Aorta (tissue), 5 donors: ENCODE measurements around the gene C16orf89. TPM values are rescaled to one million over a fixed set of nuclear protein-coding genes. Genes with fewer than 3 reads are reported as not detected.

Source experiments
- ATAC-seq: fragments of 200-7000 bp; cut with Tn5 transposase; one replicate; pipeline ENCODE4 v1.9.1; 2022; ENCODE audit warnings: moderate library complexity; ENCODE audit not compliant: low FRiP score
- DNase-seq, 2 donors: peaks; one replicate each; pipeline ENCODE4 v3.0.0-alpha.2; 2020
- H3K27ac ChIP-seq, 2 donors: one replicate each; pipeline ENCODE4 v1.5.1; 2013; ENCODE audit warnings: low read length in 2 of 2, mild to moderate bottlenecking in 2 of 2, moderate library complexity in 2 of 2, control low read depth in 1 of 2, inconsistent platforms in 1 of 2, low read depth in 1 of 2
- H3K27me3 ChIP-seq, 2 donors: one replicate each; pipeline ENCODE4 v1.6.1; 2013; ENCODE audit warnings: control low read depth in 1 of 2, low read length in 1 of 2, mild to moderate bottlenecking in 1 of 2, moderate library complexity in 1 of 2; ENCODE audit not compliant: insufficient read depth in 2 of 2, control insufficient read depth in 1 of 2
- H3K36me3 ChIP-seq, 2 donors: one replicate each; pipeline ENCODE4 v1.6.1; 2013; ENCODE audit warnings: control low read depth in 1 of 2, low read length in 1 of 2, mild to moderate bottlenecking in 1 of 2; ENCODE audit not compliant: insufficient read depth in 2 of 2, control insufficient read depth in 1 of 2
- H3K4me1 ChIP-seq, 2 donors: one replicate each; pipeline ENCODE4 v1.6.1; 2013; ENCODE audit warnings: low read length in 2 of 2, control low read depth in 1 of 2, mild to moderate bottlenecking in 1 of 2, moderate library complexity in 1 of 2; ENCODE audit not compliant: insufficient read depth in 2 of 2, control insufficient read depth in 1 of 2
- H3K4me3 ChIP-seq, 2 donors: one replicate each; pipeline ENCODE4 v1.5.1; 2013; ENCODE audit warnings: low read length in 2 of 2, control low read depth in 1 of 2, mild to moderate bottlenecking in 1 of 2
- H3K9me3 ChIP-seq: one replicate; pipeline ENCODE4 v1.6.1; 2013; ENCODE audit warnings: mild to moderate bottlenecking, low read length; ENCODE audit not compliant: control insufficient read depth
- WGBS, 2 donors: extraction: QIAGEN DNeasy Blood & Tissue Kit; methylation state at CpG; one replicate each; pipeline ENCODE4 v1.1.7; 2013; 5-methylcytosine and 5-hydroxymethylcytosine counted together
- intact Hi-C, 2 donors: fragments of 100-400 bp; cut with DNase I; formaldehyde crosslinking; loops; one replicate each; pipeline versions ENCODE4 v1.14.2 to v1.15.0; 2022
- polyA plus RNA-seq, 2 donors: library from polyadenylated mRNA; stranded (reverse); fragments of 200-250 nt; gene quantifications; one replicate each; pipeline ENCODE4 v1.2.3, GENCODE V29; 2013
- total RNA-seq, 2 donors: library from RNA; stranded (reverse); fragmentation: NEBNext Ultra II Directional; extraction: Animal tissue kit (Norgen Biotek cat#: 25700); gene quantifications; one replicate each; pipeline ENCODE4 v1.2.1, GENCODE V29; 2021
- donor health status: healthy with polysubstance abuse.
- donor health status: Bipolar disorder and iron deficiency.
- donor health status: DM: no; HTN: no; CAD: no.
- donor health status: DM: no; HTN: no; CAD: no.
- donor health status: DM: yes; HTN: yes; CAD: no.

Gene C16orf89
- total and polyA plus RNA-seq, 4 donors: 1.9 to 31.6 (median 8.7) TPM

DNA sequence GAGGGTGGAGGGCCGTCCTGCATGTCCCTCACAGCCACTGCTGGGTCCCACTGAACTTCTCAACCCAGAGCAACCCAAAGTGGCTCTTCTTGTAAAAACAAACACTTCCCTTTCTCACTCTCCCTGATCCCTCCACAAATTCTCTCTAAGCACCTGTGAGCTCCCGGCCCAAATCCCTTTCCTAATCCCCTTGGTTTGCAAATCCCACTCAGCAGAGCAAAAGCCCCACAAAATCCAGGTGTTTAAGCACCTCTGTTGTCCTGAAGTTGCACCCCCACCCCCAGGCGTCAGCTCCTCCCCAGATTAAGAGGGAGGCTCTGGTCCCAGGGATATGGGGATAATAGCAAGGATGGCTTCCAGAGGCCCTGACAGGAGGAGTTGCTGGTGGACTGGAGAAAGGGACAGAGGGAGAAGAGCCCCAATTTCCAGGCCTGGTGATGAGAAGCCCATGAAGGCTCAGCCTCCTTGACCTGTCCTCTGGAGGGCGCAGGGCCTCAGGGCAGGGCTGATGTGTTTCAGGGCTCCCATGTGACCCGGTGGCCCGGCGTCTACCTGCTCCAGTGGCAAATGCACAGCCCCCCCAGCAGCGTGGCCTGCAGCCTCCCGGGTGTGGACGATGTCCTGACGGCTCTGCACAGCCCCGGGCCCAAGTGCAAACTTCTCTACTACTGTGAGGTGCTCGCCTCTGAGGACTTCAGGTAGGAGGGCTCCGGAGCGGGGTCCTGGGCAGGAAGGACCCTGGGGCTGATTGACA, 55.0 kb downstream of the C16orf89 start:
- Histone ChIP-seq H3K9me3 (no peaks in the 10 kb centered on the region), H3K4me1 (no peaks in the 10 kb centered on the region), H3K27me3 (no peaks in the 10 kb centered on the region), H3K27ac (no peak overlapping the region), H3K4me3 (no peak overlapping the region), H3K36me3 (no peaks in the 10 kb centered on the region)
- ATAC-seq (no peak), DNase-seq (no peak)
- WGBS, 2 donors: 40 to 44% methylated on average over 15 of the region's 15 CpGs
- intact Hi-C loops: no loop called here

DNA sequence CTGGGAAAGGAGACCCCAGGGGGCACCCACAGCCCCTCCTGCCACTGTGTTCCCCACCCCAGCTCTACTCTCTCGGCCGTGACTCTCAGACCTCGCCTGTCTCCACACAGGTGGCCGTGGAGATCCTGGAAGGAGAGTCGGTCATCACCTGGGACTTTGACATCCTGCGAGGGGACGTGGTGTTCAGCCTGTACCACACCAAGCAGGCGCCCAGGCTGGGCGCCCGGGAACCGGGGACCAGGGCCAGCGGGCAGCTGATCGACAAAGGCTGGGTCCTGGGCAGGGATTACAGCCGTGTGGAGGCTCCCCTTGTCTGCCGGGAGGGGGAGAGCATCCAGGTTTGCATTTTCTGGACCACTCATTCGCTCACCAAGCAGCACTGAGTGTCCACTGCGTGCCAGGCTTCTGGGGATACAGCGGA, 57.4 kb downstream of the C16orf89 start:
- H3K9me3 ChIP-seq: no peaks in the 10 kb centered on the region
- WGBS, 2 donors: 84 to 88% methylated on average over 18 of the region's 18 CpGs
- H3K4me1 ChIP-seq: no peaks in the 10 kb centered on the region
- no peaks in the 10 kb centered on the region for H3K36me3 ChIP-seq
- ATAC-seq (no peak), DNase-seq (peak; percentile 26 to 63)
- no peaks in the 10 kb centered on the region for H3K27me3 ChIP-seq
- no peak overlapping the region for H3K27ac ChIP-seq
- intact Hi-C loops: no loop called here
- no peak overlapping the region for H3K4me3 ChIP-seq

DNA sequence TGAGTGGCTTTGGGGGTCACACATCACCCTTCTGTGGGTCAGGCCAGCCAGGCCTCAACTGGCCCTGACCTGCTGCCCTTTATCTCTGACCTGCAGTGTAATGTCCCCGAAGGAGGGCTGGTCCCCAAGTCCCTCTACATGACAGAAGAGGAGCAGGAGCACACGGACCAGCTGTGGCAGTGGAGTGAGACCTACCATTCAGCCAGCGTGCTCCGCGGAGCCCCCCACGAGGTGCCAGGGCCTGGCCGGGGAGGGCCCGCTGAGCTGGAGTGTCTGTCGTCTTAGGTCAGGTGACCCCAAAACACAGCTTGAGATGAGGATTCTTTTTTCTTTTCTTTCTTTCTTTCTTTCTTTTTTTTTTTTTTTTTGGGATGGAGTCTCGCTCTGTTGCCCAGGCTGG, 58.5 kb downstream of the C16orf89 start:
- 85 to 87% methylated on average over 9 to 10 of the region's 10 CpGs for WGBS, 2 donors
- H3K36me3 ChIP-seq: no peaks in the 10 kb centered on the region
- H3K9me3 ChIP-seq: no peaks in the 10 kb centered on the region
- no peak for ATAC-seq
- intact Hi-C loops: no loop called here
- H3K4me1 ChIP-seq: no peaks in the 10 kb centered on the region
- H3K4me3 ChIP-seq: no peak overlapping the region
- H3K27ac ChIP-seq: no peak overlapping the region
- H3K27me3 ChIP-seq: no peaks in the 10 kb centered on the region
- DNase-seq: peak; percentile 21 to 49

DNA sequence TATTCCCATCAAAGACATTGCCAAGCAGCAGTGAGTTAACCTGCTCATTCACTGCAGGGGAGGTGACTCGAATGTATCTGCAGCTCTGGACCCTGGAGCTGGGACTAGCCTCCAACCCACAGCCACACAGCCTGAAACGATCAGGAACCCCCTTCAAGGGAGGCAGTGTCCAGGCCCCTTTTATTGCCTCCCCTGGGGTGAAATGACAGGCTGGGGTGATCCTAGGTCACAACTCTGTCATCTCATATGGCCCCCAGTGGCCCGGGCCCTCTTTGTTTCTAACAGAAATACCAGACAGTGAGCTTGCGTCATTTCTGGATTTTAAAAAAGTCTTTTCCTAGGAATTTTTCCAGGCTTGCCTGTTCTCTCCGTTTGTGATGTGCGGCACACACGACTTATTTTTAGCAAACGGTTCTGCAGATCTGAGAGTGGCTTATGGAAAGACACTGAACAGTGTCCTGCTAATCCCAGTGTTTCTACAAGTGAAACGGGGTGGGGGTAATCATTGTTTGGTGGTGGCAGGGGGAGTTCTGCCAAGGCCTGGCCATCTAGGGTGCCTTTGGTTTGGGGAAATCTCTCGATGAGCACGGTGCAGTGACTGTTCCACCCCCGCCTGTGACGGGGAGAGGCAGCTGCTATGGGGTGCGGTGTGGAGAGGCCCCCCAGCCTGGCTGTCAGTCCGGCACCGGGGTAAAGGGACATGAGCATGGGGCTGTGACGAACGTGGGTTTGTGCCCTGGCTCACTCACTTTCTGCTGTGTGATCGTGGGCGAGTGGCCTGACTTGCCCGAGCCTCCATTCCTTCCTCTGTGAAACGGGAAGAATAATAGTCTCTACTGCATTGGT, 59.2 kb downstream of the C16orf89 start:
- no peaks in the 10 kb centered on the region for H3K27me3 ChIP-seq
- WGBS, 2 donors: 54 to 59% methylated on average over 22 of the region's 22 CpGs
- ATAC-seq: no peak
- no peak overlapping the region for H3K4me3 ChIP-seq
- intact Hi-C loops: no loop called here
- no peak overlapping the region for H3K27ac ChIP-seq
- no peaks in the 10 kb centered on the region for H3K4me1 ChIP-seq
- peak; percentile 32 to 57 for DNase-seq
- H3K9me3 ChIP-seq: no peaks in the 10 kb centered on the region
- no peaks in the 10 kb centered on the region for H3K36me3 ChIP-seq

DNA sequence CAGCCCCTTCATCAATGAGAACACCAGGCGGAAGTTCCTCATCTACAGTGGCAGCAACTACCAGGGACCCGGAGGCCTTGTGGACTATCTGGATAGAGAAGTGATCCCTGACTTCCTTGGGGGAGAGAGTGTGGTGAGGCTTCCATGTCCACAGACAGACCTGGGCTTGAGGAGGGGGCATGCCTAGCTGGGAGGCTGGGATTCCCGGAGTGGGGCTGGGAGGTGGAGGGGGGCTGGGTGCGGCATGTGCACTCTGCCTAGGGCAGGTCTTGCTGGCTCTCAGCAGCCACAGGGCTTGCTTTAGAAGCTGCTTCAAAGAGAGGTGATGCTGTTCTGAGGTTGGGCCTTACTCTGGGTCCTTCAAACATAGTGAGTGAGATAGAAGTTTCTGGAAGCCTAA, 59.8 kb downstream of the C16orf89 start:
- no peaks in the 10 kb centered on the region for H3K9me3 ChIP-seq
- DNase-seq (peak; percentile 10 to 63), ATAC-seq (no peak)
- H3K27ac ChIP-seq: no peak overlapping the region
- 66 to 79% methylated on average over 4 of the region's 4 CpGs for WGBS, 2 donors
- H3K4me3 ChIP-seq: no peak overlapping the region
- intact Hi-C loops: no loop called here
- no peaks in the 10 kb centered on the region for H3K36me3 ChIP-seq
- H3K27me3 ChIP-seq: no peaks in the 10 kb centered on the region
- H3K4me1 ChIP-seq: no peaks in the 10 kb centered on the region

DNA sequence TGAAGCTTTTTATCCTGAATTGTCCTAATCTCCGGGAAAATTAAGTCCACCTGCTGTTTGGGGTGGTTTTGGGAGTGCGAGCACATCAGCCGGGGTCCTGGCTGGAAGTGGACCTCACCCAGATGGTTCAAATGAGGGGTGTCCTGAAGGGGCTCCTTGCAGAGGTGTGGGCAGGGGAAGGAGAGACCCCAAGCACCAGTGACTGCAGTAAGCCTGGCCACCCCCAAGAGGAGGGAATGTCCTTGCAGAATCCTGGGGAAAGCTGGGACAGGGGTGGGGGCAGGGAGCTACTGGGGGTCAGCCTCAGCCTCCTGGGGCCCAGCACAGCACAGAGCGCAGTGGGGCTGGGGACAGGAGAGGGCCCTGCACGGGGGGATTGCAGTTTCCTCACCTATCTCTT, 61.4 kb downstream of the C16orf89 start:
- intact Hi-C loops: no loop called here
- Histone ChIP-seq H3K4me1 (no peaks in the 10 kb centered on the region), H3K36me3 (no peaks in the 10 kb centered on the region), H3K27me3 (no peaks in the 10 kb centered on the region), H3K27ac (no peak overlapping the region), H3K9me3 (no peaks in the 10 kb centered on the region), H3K4me3 (no peak overlapping the region)
- peak; percentile 12 to 19 for DNase-seq
- no peak for ATAC-seq
- WGBS, 2 donors: 75 to 82% methylated on average over 5 of the region's 5 CpGs

DNA sequence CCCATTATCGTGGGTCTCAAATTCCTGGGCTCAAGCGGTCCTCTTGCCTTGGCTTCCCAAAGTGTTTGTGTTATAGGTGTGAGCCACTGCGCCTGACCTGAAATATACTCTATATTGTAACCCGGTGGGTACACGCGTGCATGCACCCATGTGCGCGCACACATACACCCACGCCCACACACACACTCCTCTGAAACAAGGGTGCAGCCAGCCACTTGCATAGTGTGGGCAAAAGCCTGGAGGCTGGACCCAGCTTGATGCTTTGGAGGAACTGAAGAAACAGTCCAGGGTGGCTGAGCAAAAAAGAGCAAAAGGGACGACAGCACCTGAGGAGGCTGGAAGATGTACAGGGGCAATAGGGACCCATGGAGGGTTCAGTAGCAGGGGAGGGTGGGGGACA, 61.9 kb downstream of the C16orf89 start:
- no peaks in the 10 kb centered on the region for H3K4me1 ChIP-seq
- no peak overlapping the region for H3K4me3 ChIP-seq
- ATAC-seq (no peak), DNase-seq (peak; percentile 7 to 37)
- whole genome bisulfite sequencing, 2 donors: 87 to 89% methylated on average over 10 of the region's 10 CpGs
- no peak overlapping the region for H3K27ac ChIP-seq
- no peaks in the 10 kb centered on the region for H3K9me3 ChIP-seq
- intact Hi-C loops: no loop called here
- H3K36me3 ChIP-seq: no peaks in the 10 kb centered on the region
- H3K27me3 ChIP-seq: no peaks in the 10 kb centered on the region

DNA sequence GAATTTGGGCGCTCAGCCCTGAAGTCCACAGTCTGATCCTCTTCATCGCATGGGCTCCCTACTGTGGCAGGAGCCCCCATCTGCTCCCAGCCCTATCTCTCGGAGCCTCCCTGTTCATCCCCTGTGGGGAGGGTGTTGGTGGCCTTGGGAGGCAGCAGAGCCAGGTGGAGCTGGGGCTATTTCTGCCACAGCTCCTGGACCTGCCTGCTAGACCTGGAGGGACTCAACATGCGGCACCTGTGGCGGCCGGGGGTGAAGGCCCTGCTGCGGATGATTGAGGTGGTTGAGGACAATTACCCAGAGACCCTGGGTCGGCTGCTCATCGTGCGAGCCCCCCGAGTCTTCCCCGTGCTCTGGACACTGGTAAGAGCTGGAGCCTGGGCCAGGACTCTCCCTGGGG, 62.5 kb downstream of the C16orf89 start:
- peak; percentile 3 to 64 for DNase-seq
- no peak overlapping the region for H3K4me3 ChIP-seq
- H3K27me3 ChIP-seq: no peaks in the 10 kb centered on the region
- no peaks in the 10 kb centered on the region for H3K9me3 ChIP-seq
- H3K36me3 ChIP-seq: no peaks in the 10 kb centered on the region
- H3K27ac ChIP-seq: no peak overlapping the region
- ATAC-seq: no peak
- WGBS, 2 donors: 76 to 80% methylated on average over 12 of the region's 12 CpGs
- intact Hi-C loops: no loop called here
- H3K4me1 ChIP-seq: no peaks in the 10 kb centered on the region
